SIG-M5 treated with dmso at 0.1 percent for 504 hours (cell line): ENCODE measurements around the gene ZAP70.

Experiments used
- DNase-seq: peaks from one replicate; lab custom pipeline; 2025; ENCODE audit not compliant: unreplicated experiment; lab: John Stamatoyannopoulos, UW

ZAP70 gene

GRCh38 chr2:97732436-97733340 lies 19.3 kb downstream of the ZAP70 start:
- DNase-seq: no peak

- DNase-seq: no peak
These were observed 20.1 kb downstream of the ZAP70 start for GRCh38 chr2:97733341-97734035.

GRCh38 chr2:97734061-97735051 lies 21.0 kb downstream of the ZAP70 start:
- no peak for DNase-seq

GRCh38 chr2:97735161-97735561 lies 21.8 kb downstream of the ZAP70 start:
- DNase-seq: no peak

GRCh38 chr2:97736185-97736584 lies 22.8 kb downstream of the ZAP70 start:
- DNase-seq: no peak

GRCh38 chr2:97736608-97737330 lies 23.4 kb downstream of the ZAP70 start:
- DNase-seq: no peak

- DNase-seq: no peak
These were observed 24.2 kb downstream of the ZAP70 start for GRCh38 chr2:97737421-97738178.

GRCh38 chr2:97738179-97739019 lies 25.0 kb downstream of the ZAP70 start:
- DNase-seq: no peak

- DNase-seq: no peak
These were observed 25.9 kb downstream of the ZAP70 start for GRCh38 chr2:97739020-97739892.

GRCh38 chr2:97739893-97740245 lies 26.5 kb downstream of the ZAP70 start:
- no peak for DNase-seq

- DNase-seq: peak; percentile 69
These were observed 27.3 kb downstream of the ZAP70 start for GRCh38 chr2:97740590-97741182.

- no peak for DNase-seq
These were observed 27.9 kb downstream of the ZAP70 start for GRCh38 chr2:97741251-97741650.

GRCh38 chr2:97741686-97742085 lies 28.3 kb downstream of the ZAP70 start:
- no peak for DNase-seq

- no peak for DNase-seq
These were observed 29.0 kb downstream of the ZAP70 start for GRCh38 chr2:97742381-97742847.

GRCh38 chr2:97743913-97744312 lies 30.5 kb downstream of the ZAP70 start:
- no peak for DNase-seq

GRCh38 chr2:97745474-97746174 lies 32.2 kb downstream of the ZAP70 start:
- no peak for DNase-seq

GRCh38 chr2:97747285-97747684 lies 33.9 kb downstream of the ZAP70 start:
- DNase-seq: no peak
